GM10266 (cell line): ENCODE measurements around the gene RALGPS1.

Source experiments
- DNase-seq: peaks from one replicate; pipeline ENCODE4 v3.0.0; 2012; ENCODE audit errors: extremely low spot score
- TF ChIP-seq, protein P1 (sequence below): IDR thresholded peaks from 2 replicates; pipeline ENCODE4 v1.5.1; 2012; ENCODE audit warnings: mild to moderate bottlenecking, low read depth; ENCODE audit not compliant: control insufficient read depth, insufficient read depth; ENCODE audit errors: missing control alignments

Gene RALGPS1

DNA sequence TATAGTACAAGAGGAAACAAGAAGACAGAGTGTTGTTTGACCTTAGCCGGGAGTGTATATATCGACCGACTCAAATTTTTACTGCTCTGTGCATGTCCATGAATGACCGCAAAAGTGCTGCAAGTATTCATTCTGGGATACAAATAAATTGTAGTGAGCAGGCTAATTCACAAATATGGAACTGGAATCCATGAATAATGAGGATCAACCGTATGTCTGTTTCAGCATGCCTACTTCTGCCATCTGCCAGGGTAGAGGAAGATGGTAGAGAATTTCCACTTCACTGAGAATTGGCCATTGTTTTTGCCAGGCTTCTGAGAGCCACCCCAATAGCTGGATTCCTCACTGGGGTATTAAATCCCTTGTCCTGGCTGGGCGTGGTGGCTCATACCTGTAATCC lies 8.5 kb upstream of the RALGPS1 start:
- TF ChIP-seq, protein P1, sequence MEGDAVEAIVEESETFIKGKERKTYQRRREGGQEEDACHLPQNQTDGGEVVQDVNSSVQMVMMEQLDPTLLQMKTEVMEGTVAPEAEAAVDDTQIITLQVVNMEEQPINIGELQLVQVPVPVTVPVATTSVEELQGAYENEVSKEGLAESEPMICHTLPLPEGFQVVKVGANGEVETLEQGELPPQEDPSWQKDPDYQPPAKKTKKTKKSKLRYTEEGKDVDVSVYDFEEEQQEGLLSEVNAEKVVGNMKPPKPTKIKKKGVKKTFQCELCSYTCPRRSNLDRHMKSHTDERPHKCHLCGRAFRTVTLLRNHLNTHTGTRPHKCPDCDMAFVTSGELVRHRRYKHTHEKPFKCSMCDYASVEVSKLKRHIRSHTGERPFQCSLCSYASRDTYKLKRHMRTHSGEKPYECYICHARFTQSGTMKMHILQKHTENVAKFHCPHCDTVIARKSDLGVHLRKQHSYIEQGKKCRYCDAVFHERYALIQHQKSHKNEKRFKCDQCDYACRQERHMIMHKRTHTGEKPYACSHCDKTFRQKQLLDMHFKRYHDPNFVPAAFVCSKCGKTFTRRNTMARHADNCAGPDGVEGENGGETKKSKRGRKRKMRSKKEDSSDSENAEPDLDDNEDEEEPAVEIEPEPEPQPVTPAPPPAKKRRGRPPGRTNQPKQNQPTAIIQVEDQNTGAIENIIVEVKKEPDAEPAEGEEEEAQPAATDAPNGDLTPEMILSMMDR, result no peak
- DNase-seq, result no peak

DNA sequence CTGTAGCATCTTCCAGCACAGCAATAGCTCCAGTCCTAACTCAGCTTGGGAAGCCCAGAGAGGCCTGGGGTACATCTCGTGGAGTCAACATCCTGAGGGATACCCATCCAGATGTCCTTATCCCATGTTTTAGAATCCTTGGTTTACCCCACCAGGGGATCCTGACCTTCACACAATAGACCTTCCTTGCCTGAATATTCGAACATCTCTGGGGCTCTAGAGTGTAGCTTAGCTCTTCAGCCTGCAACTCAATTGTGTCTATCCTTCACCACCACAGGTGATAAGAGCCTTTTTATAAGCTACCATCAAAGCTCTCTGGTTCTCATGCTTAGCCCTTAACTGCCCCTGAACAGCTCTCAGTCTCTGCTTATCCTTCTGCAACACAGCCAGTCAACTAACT lies 7.5 kb upstream of the RALGPS1 start:
- DNase-seq, result no peak

DNA sequence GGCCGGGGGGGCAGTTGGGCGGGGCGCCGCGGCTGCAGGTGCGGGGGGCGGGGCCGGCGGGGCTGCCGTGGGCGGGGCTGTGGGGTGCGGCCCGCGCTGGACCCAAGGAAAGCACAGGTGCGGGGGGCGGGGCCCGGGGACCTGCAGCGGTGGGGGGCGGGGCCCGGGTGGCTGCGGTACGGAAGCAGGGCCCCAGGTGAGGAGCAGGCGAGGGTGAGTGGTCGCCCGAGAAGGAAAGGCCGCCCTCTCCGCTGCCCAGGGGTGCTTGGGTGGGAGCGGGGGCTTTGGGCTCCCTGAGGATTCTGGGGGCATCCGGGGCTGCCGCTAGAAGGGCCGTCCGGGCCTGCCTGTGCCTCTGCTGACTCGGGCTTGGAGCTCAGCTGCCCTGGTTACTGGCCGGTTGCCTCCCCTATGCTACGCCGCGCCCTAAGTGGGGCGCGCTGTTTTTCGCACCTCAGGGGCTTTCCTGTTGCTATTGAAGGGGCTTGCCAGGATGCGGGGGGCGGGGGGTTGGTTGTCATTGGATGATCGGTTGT lies 767 bp downstream of the RALGPS1 start:
- no peak for DNase-seq
- TF ChIP-seq, protein P1, result no peak

More for the DNA sequence above, 7.5 kb upstream of the RALGPS1 start:
- TF ChIP-seq, protein P1, result no peak

DNA sequence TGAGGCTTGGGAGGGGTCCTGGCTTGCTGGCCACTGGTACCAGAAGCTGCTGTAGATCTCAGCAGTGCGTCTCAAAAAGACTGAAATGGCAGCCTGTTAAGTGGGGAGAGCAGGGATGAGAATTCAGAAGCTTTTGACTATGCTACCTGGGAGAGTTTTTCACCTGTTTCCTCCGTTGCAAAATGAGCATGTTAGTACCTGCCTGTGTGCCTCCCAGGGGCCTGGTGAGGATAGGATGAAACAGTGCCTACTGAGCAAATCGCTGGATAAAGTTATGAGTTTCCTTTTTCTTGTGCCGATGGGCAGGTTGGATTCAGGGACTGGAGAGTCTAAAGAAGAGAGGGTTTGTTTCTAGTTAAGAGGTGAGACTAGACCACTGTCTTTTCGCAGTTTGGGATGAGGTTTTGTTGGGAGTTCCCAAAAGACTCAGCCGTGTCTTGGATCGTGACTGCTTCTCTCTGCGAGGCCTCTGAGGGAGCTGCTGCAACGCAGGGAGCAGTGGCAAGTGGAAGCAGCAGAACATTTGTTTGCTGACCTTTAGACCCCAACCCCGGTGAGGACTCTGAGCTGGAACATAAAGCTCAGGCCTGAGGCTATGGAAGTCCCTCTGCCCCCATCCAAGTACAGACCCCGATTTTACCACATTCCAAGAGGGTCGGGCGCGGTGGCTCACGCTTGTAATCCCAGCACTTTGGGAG lies 1.4 kb downstream of the RALGPS1 start:
- TF ChIP-seq, protein P1, result no peak
- DNase-seq, result no peak

DNA sequence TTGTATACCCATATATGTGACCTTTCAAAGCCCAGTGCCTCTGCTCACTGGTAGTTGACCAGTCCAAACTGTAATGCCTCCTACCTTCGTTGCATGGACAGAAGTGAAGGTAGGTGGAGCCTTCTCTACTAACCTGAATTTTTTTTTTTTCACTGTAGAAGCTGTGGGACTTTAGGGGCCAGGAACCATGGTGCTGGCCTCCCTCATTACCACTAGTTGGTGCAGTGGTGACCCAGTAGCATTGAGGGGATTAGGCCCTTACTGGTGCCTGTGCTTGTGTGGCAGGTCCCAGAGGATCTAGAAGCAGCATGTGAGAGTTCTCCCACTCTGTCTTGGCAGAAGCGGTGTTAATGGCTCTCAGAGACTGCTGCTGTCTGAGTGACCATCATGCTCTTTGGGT lies 2.3 kb downstream of the RALGPS1 start:
- DNase-seq, result no peak
- TF ChIP-seq, protein P1, result peak; percentile 11

DNA sequence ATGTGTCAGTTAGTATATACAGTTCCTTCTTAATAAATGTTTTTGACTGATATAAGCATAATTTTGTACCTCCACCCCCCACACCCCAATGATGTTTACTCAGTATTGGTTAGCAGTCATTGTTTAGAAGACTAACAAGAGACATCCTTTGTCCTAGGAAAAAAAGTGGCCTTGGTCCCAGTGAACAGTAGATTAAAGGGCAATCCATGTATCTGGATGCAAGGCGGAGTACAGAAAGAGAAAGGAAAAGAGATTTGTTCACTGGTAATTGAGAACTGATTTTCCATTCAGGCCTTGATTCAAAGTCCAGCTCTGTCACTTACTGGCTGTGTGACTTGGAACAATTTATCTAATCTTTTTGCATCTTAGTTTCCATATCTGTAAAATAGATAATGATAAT lies 4.6 kb downstream of the RALGPS1 start:
- no peak for DNase-seq
- TF ChIP-seq, protein P1, result no peak

DNA sequence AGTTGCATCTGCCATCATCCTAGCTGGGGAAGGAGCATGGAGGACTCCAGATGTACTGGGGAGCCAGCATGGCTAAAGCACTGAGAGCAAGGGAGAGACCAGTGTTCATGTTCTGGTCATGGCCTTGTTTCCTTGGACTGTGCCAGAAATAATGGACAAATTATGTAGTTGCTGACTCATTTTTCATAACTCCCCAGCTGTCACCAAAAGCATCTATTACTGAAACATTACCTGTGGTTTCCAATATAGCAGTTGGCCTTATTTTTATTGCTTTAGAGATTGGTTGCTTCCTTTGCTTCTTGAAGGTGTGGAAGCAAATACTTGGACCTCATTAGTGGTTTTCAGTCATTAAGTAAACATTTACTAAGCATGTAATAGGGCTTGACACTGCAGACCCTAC lies 11.3 kb downstream of the RALGPS1 start:
- TF ChIP-seq, protein P1, result no peak
- DNase-seq, result no peak
